Measurements from ENCODE around the gene FGF4.

FGF4 gene

DNA sequence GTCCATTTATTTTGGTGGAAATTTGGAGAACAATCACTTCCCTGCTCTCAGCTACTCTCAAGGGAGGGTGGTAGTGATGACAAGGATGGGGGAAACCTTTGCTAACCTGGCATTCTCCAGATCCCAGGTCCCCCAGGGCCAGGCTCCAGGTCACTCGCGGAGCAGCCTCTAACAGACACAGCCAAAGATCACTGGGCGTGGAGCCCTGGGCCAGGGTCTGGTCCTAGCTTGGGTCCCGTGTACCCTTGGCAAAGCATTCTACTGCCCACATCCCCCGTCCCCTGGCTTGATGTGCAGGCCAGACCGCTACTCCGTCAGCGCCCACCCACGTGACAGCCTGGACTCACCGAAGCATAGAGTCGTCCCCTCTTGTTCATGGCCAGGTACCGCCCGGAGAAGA lies 40.8 kb upstream of the FGF4 start:
- Histone ChIP-seq H3K4me3 (ENCODE audit: low read depth in 1 of 2, low read length in 1 of 2) (no peak overlapping the region), H3K27me3 (peaks cover 70% of the 10 kb centered on the region), H3K9me3 (no peaks in the 10 kb centered on the region), H3K27ac (no peak overlapping the region), H3K36me3 (no peaks in the 10 kb centered on the region), H3K4me1 (ENCODE audit: control insufficient read depth in 1 of 2, insufficient read depth in 1 of 2, low read depth in 1 of 2, low read length in 1 of 2) (no peaks in the 10 kb centered on the region)
- TF ChIP-seq, protein P1, sequence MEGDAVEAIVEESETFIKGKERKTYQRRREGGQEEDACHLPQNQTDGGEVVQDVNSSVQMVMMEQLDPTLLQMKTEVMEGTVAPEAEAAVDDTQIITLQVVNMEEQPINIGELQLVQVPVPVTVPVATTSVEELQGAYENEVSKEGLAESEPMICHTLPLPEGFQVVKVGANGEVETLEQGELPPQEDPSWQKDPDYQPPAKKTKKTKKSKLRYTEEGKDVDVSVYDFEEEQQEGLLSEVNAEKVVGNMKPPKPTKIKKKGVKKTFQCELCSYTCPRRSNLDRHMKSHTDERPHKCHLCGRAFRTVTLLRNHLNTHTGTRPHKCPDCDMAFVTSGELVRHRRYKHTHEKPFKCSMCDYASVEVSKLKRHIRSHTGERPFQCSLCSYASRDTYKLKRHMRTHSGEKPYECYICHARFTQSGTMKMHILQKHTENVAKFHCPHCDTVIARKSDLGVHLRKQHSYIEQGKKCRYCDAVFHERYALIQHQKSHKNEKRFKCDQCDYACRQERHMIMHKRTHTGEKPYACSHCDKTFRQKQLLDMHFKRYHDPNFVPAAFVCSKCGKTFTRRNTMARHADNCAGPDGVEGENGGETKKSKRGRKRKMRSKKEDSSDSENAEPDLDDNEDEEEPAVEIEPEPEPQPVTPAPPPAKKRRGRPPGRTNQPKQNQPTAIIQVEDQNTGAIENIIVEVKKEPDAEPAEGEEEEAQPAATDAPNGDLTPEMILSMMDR (IDR thresholded peaks at IDR 0.05), result no peak

DNA sequence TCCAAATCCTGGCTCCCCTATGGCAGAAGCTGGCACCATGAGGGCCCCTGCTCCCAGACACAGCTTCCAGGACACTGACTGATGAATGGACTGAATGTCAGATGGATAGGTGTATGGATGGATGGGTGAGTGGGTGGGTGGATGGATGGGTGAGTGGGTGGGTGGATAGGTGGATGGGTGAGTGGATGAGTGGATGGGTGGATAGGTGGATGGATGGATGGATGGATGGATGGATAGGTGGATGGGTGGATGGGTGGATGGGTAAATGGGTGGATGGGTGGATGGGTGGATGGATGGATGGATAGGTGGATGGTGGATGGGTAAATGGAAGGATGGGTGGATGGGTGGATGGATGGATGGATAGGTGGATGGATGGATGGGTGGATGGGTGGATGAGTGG lies 39.8 kb upstream of the FGF4 start:
- H3K27ac ChIP-seq, result no peak overlapping the region
- H3K36me3 ChIP-seq, result no peaks in the 10 kb centered on the region
- H3K4me1 ChIP-seq (ENCODE audit: control insufficient read depth in 1 of 2, insufficient read depth in 1 of 2, low read depth in 1 of 2, low read length in 1 of 2), result no peaks in the 10 kb centered on the region
- TF ChIP-seq, protein P1 (IDR thresholded peaks at IDR 0.05), result no peak
- H3K27me3 ChIP-seq, result peaks cover 66% of the 10 kb centered on the region
- H3K9me3 ChIP-seq, result no peaks in the 10 kb centered on the region
- no peak overlapping the region for H3K4me3 ChIP-seq (ENCODE audit: low read depth in 1 of 2, low read length in 1 of 2)

DNA sequence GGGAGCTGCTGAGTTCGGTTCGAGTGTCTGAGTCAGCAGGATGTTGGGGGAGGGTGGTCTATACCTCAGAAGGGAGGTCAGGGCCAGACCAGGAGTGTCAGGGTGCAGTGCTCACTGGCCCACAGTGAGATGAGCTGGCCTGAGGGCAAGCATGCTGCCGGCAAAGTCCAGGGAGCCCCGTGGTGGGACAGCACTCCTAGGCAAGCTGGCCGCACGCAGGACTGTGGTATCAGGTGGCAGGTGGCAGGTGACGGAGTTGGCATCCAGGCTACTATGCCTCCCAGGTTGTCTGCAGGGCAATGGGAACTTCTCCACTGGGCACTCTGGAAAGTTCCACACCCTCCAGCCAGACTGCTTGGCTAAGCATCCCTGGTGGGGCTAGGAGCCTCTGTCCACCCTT lies 39.3 kb upstream of the FGF4 start:
- Histone ChIP-seq H3K27me3 (peaks cover 66% of the 10 kb centered on the region), H3K9me3 (no peaks in the 10 kb centered on the region), H3K36me3 (no peaks in the 10 kb centered on the region), H3K27ac (no peak overlapping the region), H3K4me1 (ENCODE audit: control insufficient read depth in 1 of 2, insufficient read depth in 1 of 2, low read depth in 1 of 2, low read length in 1 of 2) (no peaks in the 10 kb centered on the region), H3K4me3 (ENCODE audit: low read depth in 1 of 2, low read length in 1 of 2) (no peak overlapping the region)
- TF ChIP-seq, protein P1 (IDR thresholded peaks at IDR 0.05), result no peak

DNA sequence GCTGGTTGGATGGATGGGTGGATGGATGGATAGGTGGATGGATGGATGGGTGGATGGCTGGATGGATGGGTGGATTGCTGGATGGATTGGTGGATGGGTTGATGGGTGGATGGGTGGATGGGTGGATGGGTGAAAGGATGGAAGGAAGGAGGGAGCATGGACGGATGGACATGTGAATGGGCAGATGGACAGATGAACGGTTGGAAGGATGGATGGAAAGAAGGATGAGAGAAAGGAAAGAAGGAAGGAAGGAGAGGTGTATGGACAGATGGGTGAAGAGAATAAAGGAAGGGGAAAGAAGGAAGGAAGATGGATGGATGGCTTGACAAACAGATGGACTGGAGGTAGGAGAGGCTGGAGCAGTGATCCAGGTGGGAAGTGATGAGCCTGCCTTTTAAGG lies 38.7 kb upstream of the FGF4 start:
- no peaks in the 10 kb centered on the region for H3K4me1 ChIP-seq (ENCODE audit: control insufficient read depth in 1 of 2, insufficient read depth in 1 of 2, low read depth in 1 of 2, low read length in 1 of 2)
- no peak overlapping the region for H3K4me3 ChIP-seq (ENCODE audit: low read depth in 1 of 2, low read length in 1 of 2)
- no peaks in the 10 kb centered on the region for H3K9me3 ChIP-seq
- no peak overlapping the region for H3K27ac ChIP-seq
- H3K27me3 ChIP-seq, result peaks cover 66% of the 10 kb centered on the region
- TF ChIP-seq, protein P1 (IDR thresholded peaks at IDR 0.05), result no peak
- H3K36me3 ChIP-seq, result no peaks in the 10 kb centered on the region

DNA sequence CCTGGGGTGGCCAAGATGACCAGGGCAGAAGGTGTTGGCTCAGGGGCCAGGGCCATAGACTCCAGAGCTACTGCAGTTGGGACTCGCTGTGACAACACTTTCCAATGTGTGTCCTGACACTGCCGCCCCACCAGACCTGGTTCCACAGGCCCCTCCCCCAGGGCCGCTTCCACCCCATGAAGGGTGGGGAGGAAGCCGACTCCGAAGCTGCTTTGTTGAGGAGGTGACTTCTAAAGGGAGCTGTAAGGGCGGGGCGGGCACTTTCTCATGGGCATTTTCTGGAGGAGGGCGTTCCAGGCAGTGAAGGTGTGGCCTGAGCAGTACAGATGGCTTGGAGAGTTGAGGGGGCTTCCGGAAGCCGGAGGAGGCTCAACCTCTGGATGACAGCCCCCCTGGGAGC lies 37.8 kb upstream of the FGF4 start:
- TF ChIP-seq, protein P1 (IDR thresholded peaks at IDR 0.05), result no peak
- H3K27me3 ChIP-seq, result peaks cover 66% of the 10 kb centered on the region
- H3K4me3 ChIP-seq (ENCODE audit: low read depth in 1 of 2, low read length in 1 of 2), result no peak overlapping the region
- no peaks in the 10 kb centered on the region for H3K4me1 ChIP-seq (ENCODE audit: control insufficient read depth in 1 of 2, insufficient read depth in 1 of 2, low read depth in 1 of 2, low read length in 1 of 2)
- H3K36me3 ChIP-seq, result no peaks in the 10 kb centered on the region
- H3K9me3 ChIP-seq, result no peaks in the 10 kb centered on the region
- no peak overlapping the region for H3K27ac ChIP-seq

DNA sequence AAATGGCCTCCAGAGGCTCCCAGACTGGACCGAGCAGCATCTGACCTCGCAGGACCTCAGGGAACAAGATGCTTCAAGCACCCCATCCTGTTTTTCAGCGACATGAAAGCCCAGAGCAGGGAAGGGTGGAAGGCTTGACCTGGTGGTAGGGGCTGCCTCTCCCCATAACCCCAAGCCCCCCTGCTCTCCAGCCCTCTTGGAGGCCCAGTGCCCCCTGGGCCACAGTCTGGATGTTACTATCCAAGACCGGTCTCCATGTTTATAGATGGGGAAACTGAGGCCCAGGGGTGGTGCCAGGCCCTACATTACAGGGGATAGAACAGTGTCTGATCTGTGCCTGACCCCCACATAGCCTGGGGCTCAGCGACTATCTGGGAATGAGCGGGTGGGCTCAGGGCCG lies 37.1 kb upstream of the FGF4 start:
- no peak overlapping the region for H3K4me3 ChIP-seq (ENCODE audit: low read depth in 1 of 2, low read length in 1 of 2)
- no peaks in the 10 kb centered on the region for H3K9me3 ChIP-seq
- TF ChIP-seq, protein P1 (IDR thresholded peaks at IDR 0.05), result no peak
- H3K4me1 ChIP-seq (ENCODE audit: control insufficient read depth in 1 of 2, insufficient read depth in 1 of 2, low read depth in 1 of 2, low read length in 1 of 2), result no peaks in the 10 kb centered on the region
- H3K27ac ChIP-seq, result no peak overlapping the region
- no peaks in the 10 kb centered on the region for H3K36me3 ChIP-seq
- peaks cover 65% of the 10 kb centered on the region for H3K27me3 ChIP-seq
